IPS-18c (cell line): ENCODE measurements around the gene HMCN1.

Source experiments
- H3K4me3 ChIP-seq: 2 replicates; pipeline ENCODE4 v1.7.0; 2013; ENCODE audit warnings: low read depth, mild to moderate bottlenecking, low read length, moderate library complexity; ENCODE audit not compliant: insufficient read depth
- H3K9me3 ChIP-seq: one replicate; pipeline ENCODE4 v1.6.1; 2013; ENCODE audit warnings: mild to moderate bottlenecking, low read length, moderate library complexity; ENCODE audit not compliant: control insufficient read depth, insufficient read depth

Gene HMCN1

DNA sequence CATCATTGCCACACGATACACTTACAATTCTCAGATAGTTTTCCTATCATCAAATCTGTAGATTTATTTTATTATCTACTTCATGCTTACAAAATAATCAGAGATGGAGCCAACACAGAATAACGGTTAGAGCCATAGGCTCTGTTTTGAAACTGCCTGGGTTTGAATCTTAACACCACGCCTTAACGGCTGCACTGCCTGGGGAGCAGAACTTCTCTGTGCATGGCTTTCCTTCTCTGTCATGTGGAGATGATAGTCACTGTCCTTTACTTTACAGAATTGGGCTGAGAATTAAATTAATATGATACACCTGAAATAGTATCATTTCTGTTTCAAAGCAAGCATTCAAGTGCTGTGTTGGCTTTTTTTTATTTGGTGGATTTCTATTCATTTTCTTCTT, 177.8 kb downstream of the HMCN1 start:
- Histone ChIP-seq H3K4me3 (no peak overlapping the region), H3K9me3 (no peaks in the 10 kb centered on the region)

DNA sequence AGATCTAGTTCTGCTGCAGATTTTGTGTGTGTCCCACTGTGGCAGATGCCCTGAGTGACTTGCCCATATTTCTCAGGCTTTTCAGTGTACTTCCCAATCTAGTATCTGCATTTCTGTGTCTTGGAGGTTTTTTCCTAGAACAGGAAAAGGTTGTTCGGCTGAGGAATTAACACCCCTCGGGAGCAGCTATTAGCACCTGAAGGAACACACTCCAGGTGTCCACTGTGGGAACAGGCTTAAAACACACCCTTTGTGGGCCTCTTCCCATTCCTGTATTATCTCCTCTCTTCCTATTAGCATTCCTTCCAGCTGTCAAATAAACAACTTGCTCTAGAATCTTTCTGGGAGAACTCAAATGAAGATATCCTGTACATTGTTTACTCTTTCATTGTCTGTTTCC, 178.3 kb downstream of the HMCN1 start:
- Histone ChIP-seq H3K9me3 (no peaks in the 10 kb centered on the region), H3K4me3 (no peak overlapping the region)

- Histone ChIP-seq H3K4me3 (no peak overlapping the region), H3K9me3 (no peaks in the 10 kb centered on the region)
These were observed 179.9 kb downstream of the HMCN1 start for GRCh38 chr1:185914089-185914488.

DNA sequence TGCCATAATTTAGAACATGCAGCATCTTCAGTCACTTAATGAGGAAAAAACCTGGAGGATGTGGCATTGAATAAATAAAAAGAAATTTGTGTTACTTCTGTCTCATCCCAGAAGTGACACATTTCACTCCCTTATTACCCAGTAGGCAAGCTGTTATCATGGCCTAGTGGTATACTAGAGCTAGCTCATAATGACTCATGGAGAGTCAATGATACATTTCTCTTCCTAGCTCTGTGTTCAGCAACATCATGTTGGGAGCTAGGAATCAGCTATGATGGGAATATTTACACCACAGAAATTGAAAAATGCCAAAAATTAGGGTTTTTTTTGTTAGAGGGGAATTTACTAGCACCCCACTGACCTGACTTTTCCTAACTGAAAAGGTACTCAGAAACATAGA, 182.7 kb downstream of the HMCN1 start:
- no peaks in the 10 kb centered on the region for H3K9me3 ChIP-seq
- H3K4me3 ChIP-seq = no peak overlapping the region

- Histone ChIP-seq H3K9me3 (no peaks in the 10 kb centered on the region), H3K4me3 (no peak overlapping the region)
These were observed 183.5 kb downstream of the HMCN1 start for GRCh38 chr1:185917646-185918045.

DNA sequence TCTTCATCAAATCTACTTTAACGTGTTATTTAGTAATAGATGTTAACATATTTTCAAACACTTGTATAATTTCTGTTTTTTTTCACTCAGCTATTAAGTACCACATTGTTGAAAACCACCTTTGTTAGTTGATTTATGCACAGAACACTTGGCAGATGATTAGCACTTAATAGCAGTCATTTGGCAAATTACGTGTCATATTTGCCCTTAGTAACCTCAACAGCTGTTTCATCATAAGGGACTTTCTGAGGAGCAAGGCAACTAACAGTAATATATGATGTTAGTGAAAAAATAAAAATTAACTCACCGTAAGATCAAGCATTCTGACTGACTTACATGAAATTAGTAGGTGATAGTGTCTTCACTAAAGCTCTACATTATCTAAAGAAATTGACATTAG, 186.4 kb downstream of the HMCN1 start:
- Histone ChIP-seq H3K4me3 (no peak overlapping the region), H3K9me3 (no peaks in the 10 kb centered on the region)

GRCh38 chr1:185921636-185922035, 187.4 kb downstream of the HMCN1 start:
- Histone ChIP-seq H3K9me3 (no peaks in the 10 kb centered on the region), H3K4me3 (no peak overlapping the region)

DNA sequence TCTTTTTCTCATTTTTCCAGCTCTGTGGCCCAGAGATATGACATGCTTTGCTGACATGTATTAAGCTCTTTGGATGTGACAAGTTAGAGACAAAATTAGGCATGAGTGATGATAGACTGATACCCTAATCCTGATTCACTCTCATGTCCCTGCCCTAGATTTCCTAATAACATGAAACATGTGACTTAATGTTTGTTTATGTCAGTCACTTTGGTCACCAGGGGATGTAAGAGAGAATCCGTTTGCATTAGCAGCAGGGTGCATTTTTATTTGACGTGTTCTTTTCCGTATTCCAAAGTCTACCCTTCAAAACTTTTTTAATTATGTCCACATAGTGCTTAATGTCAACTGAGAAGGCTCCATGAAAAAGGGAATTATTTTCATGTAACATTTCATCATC, 192.4 kb downstream of the HMCN1 start:
- Histone ChIP-seq H3K9me3 (no peaks in the 10 kb centered on the region), H3K4me3 (no peak overlapping the region)

GRCh38 chr1:185929776-185930175, 195.6 kb downstream of the HMCN1 start:
- no peaks in the 10 kb centered on the region for H3K9me3 ChIP-seq
- no peak overlapping the region for H3K4me3 ChIP-seq

GRCh38 chr1:185931438-185931837, 197.2 kb downstream of the HMCN1 start:
- Histone ChIP-seq H3K9me3 (no peaks in the 10 kb centered on the region), H3K4me3 (no peak overlapping the region)

- Histone ChIP-seq H3K4me3 (no peak overlapping the region), H3K9me3 (no peaks in the 10 kb centered on the region)
These were observed 199.4 kb downstream of the HMCN1 start for GRCh38 chr1:185933580-185933979.

- Histone ChIP-seq H3K9me3 (no peaks in the 10 kb centered on the region), H3K4me3 (no peak overlapping the region)
These were observed 200.4 kb downstream of the HMCN1 start for GRCh38 chr1:185934476-185935189.

- no peak overlapping the region for H3K4me3 ChIP-seq
- no peaks in the 10 kb centered on the region for H3K9me3 ChIP-seq
These were observed 201.2 kb downstream of the HMCN1 start for GRCh38 chr1:185935360-185935759.

DNA sequence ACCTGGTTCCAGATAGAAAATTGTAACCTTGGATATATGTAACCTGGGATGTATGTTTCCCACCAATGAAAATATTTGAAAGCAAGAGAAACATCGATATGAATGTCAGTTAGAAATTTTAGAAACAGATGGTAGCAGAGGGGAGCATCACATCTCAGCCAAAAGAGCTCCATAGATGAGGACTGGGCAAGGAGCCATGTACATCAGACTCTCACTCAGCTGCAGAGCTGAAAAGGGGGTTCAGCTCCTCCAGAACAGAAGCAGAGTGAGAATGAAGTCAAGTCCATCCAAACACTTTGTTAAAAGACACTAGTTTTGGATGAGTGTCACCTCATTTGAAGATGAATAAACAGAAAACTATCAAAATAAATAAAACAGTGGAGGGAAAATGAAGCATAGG, 202.4 kb downstream of the HMCN1 start:
- H3K9me3 ChIP-seq = no peaks in the 10 kb centered on the region
- H3K4me3 ChIP-seq = no peak overlapping the region

DNA sequence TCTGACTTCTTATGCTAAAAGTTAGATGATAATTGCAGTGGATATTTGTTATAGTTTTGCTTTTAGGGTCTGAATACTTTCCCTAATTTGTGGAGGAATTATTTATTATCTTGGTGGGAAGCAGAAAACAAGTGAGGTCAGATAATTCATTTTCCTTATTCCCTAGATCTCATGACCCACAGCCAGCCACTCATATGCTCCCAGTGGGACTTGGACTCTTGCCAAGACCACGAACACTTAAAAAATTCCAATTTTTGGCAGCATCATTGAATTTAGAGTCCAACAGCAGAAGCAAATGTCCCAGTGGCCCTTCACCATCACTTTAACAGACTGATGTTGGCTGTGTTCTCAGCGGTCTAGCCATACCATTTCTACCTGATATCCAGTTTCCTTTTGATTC, 204.2 kb downstream of the HMCN1 start:
- H3K4me3 ChIP-seq = no peak overlapping the region
- H3K9me3 ChIP-seq = no peaks in the 10 kb centered on the region

DNA sequence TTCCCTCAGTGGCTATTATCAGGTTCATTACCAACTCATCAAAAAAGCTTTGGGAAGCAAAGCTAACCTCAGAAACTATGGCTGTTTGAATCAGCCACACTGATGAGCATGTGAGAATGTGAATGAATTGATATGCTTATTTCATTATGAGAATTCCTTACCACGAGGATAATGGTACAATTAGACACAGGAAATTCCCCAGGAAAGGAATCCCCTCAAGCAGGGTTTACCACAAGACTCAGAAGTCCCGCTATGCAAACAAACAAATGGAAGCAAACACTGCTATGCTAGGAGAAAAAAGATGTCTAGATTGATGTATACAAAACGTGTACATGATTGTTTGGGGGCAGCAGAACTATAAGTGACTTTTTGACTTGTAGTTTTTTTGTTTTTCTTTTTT, 205.0 kb downstream of the HMCN1 start:
- no peak overlapping the region for H3K4me3 ChIP-seq
- H3K9me3 ChIP-seq = no peaks in the 10 kb centered on the region

DNA sequence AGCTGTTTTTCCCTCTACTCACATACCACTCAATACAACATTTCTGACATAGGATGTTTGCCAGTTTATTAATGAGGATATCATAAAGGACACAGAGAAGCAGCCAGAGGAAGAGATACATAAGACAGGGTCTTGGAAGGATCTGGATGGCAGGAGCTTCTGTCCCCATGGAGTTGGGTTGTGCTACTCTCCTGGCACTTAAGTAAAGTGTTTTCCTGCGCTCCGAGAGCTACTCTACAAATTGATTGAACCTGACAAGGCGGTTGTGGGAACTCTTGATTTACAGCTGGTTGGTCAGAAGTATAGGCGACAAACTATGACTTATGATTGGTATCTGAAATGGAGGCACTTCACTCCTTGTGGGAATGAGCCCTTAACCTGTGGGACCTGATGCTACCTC, 208.8 kb downstream of the HMCN1 start:
- Histone ChIP-seq H3K4me3 (no peak overlapping the region), H3K9me3 (no peaks in the 10 kb centered on the region)

DNA sequence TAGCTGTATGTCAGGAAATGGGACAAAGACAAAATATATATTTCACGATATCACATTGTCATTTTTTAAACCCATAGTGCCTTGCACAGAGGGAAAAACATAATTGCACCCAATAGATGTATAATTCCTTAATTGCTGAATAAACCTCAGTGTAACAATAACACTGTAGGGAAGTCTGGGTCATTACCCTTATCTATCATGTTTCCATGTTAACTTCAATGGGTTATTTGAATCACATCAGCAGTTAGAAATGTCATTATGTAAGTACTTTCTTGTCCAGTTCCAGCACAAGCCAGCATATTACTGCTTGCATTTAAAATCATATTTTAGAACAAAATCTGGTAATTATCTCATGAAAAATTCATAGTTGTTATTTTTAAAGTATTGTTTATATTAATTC, 222.7 kb downstream of the HMCN1 start:
- Histone ChIP-seq H3K9me3 (no peaks in the 10 kb centered on the region), H3K4me3 (no peak overlapping the region)
